Chondrocyte (in vitro differentiated cells): ENCODE measurements around the gene ZDHHC14. TPM values are rescaled to one million over a fixed set of nuclear protein-coding genes. Genes with fewer than 3 reads are reported as not detected.
A peak's percentile ranks its signal among the peaks of the same experiment; 100 is the strongest.

Experiments
- DNase-seq: peaks from one replicate; pipeline ENCODE4 v3.0.0; 2021; ENCODE audit warnings: mixed read lengths, low spot score
- H3K27ac Mint-ChIP-seq: one replicate; pipeline ENCODE4 v1.8.0; 2021; ENCODE audit warnings: mild to moderate bottlenecking, moderate library complexity, mixed read lengths; ENCODE audit not compliant: unreplicated experiment
- H3K27me3 Mint-ChIP-seq: 2 replicates; pipeline ENCODE4 v1.8.0; 2021; ENCODE audit warnings: low read depth, mixed read lengths
- H3K36me3 Mint-ChIP-seq: 2 replicates; pipeline ENCODE4 v1.8.0; 2021; ENCODE audit warnings: low read depth, mixed read lengths
- H3K4me1 Mint-ChIP-seq: 2 replicates; pipeline ENCODE4 v1.8.0; 2021; ENCODE audit warnings: low read depth, mild to moderate bottlenecking, mixed read lengths
- H3K4me3 Mint-ChIP-seq: one replicate; pipeline ENCODE4 v1.8.0; 2021; ENCODE audit warnings: mild to moderate bottlenecking, moderate library complexity, mixed read lengths; ENCODE audit not compliant: unreplicated experiment
- H3K9me3 Mint-ChIP-seq: 2 replicates; pipeline ENCODE4 v1.8.0; 2021; ENCODE audit warnings: low read depth, mixed read lengths
- total RNA-seq: library from RNA; stranded (reverse); gene quantifications from 3 replicates; pipeline ENCODE4 v1.2.1, GENCODE V29; 2021
- TF ChIP-seq, protein P1 (sequence below): fragments of 200-600 bp; sonication (generic); IDR thresholded peaks from 2 replicates; pipeline ENCODE4 v1.5.0; 2021; ENCODE audit warnings: antibody characterized with exemption, mild to moderate bottlenecking, moderate library complexity

Gene ZDHHC14
- total RNA-seq, 1 donor from 2014 or later = 8.4 TPM

DNA sequence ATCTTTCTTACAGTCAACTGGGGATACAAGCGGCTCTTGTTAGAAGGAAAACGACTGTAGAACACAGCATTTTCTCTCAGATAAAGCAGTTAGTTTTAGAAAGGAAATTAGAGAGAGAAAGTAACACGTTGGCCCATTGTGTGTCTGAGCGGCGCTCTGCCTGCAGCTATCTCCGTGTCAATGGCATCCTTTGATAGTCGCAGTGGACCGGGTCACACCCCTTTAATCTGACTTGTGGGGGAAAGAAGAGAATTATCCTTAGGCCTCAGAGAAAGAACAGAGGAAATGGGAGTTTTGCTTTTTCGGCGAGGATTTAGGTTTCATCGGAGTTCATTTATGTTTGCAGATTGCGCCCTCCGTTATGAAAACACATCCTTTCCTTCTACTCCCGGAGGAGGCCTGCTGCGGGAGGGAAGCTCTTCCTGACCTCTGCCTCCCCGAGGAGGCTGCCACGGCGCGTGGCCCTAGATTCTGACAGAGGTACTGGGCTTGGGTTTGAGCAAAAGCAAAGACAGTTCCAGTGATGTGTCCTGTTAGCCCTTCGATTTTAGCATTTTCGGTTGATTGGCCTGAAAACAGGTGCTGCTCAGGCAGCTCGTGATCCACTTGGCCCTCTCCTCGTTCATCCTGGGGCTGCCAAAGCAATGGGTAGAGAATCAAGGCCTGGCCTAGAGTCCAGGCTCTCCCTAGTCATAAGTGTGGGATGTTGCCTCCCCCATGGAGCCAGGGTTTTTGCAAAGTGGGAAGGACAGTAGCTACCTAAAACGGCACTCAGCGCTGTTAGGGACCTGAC lies 74.9 kb downstream of the ZDHHC14 start:
- Mint-ChIP-seq H3K9me3 (no peaks in the 10 kb centered on the region), H3K27me3 (no peaks in the 10 kb centered on the region), H3K4me3 (no peak overlapping the region)

DNA sequence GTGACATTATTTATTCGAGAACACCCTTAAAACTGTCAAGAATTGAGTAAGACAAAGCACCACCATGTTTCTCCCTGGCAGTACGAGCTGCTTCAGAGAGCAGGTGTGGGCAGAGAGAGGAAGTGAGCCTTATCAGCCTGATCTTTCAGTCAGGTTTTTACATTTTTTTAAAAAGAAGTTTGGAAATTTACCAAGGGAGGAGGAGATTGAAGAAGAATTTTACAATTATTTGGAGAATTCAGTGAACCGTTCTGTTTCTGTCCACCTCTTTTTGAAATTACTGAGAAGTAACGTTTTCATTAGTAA lies 75.5 kb downstream of the ZDHHC14 start:
- Mint-ChIP-seq H3K27ac (no peak overlapping the region), H3K27me3 (no peaks in the 10 kb centered on the region), H3K9me3 (no peaks in the 10 kb centered on the region), H3K36me3 (no peaks in the 10 kb centered on the region), H3K4me1 (peaks cover 25% of the 10 kb centered on the region), H3K4me3 (no peak overlapping the region)
- TF ChIP-seq, protein P1, sequence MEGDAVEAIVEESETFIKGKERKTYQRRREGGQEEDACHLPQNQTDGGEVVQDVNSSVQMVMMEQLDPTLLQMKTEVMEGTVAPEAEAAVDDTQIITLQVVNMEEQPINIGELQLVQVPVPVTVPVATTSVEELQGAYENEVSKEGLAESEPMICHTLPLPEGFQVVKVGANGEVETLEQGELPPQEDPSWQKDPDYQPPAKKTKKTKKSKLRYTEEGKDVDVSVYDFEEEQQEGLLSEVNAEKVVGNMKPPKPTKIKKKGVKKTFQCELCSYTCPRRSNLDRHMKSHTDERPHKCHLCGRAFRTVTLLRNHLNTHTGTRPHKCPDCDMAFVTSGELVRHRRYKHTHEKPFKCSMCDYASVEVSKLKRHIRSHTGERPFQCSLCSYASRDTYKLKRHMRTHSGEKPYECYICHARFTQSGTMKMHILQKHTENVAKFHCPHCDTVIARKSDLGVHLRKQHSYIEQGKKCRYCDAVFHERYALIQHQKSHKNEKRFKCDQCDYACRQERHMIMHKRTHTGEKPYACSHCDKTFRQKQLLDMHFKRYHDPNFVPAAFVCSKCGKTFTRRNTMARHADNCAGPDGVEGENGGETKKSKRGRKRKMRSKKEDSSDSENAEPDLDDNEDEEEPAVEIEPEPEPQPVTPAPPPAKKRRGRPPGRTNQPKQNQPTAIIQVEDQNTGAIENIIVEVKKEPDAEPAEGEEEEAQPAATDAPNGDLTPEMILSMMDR = no peak
- no peak for DNase-seq

More for the DNA sequence above, 74.9 kb downstream of the ZDHHC14 start:
- DNase-seq = no peak
- H3K4me1 Mint-ChIP-seq = peaks cover 21% of the 10 kb centered on the region
- peak overlapping the region; percentile 51 for H3K27ac Mint-ChIP-seq
- no peaks in the 10 kb centered on the region for H3K36me3 Mint-ChIP-seq
- TF ChIP-seq, protein P1 = no peak

DNA sequence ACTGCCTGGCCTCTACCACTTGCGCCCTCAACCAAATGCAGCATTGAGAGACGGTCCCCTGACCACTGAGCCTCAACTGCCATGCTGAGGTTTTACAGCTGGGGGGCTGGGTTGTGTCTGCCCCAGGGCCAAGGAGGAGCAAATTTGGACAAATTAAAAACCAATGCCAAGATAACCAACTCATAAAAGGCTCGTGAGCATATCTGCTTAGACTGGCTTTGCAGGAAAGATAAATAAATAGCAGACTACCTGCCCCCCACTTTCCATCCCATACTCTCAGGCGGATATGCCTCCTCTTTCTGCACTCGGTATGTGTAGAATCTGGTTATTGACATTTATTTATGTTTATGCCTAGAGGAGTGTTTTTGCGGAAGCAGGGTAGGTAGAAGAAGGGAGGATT lies 76.8 kb downstream of the ZDHHC14 start:
- TF ChIP-seq, protein P1 = no peak
- H3K4me3 Mint-ChIP-seq = no peak overlapping the region
- H3K9me3 Mint-ChIP-seq = no peaks in the 10 kb centered on the region
- H3K4me1 Mint-ChIP-seq = peaks cover 25% of the 10 kb centered on the region
- no peak for DNase-seq
- no peak overlapping the region for H3K27ac Mint-ChIP-seq
- H3K27me3 Mint-ChIP-seq = no peaks in the 10 kb centered on the region
- no peaks in the 10 kb centered on the region for H3K36me3 Mint-ChIP-seq

DNA sequence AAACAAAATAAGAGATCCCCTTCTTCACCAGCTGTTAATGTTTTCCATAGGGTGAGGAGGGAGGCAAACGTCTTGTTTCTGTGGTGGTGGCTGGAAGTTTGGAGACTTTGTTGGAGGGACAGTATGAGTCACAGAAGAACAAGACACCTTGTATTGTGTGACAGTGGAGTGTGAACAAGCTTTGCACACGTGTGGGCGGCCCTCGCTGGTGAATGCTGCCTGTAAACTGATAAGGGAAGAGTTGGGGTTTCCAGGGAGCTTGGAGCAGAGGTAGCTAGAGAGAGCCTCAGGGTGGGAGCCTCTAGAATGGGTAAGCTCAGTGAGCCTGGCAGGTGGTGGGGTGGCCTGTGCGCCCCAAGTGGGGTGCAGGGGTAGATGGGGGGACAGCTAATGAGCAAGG lies 78.3 kb downstream of the ZDHHC14 start:
- Mint-ChIP-seq H3K36me3 (no peaks in the 10 kb centered on the region), H3K4me3 (no peak overlapping the region), H3K27me3 (no peaks in the 10 kb centered on the region), H3K27ac (no peak overlapping the region), H3K4me1 (peaks cover 25% of the 10 kb centered on the region), H3K9me3 (no peaks in the 10 kb centered on the region)
- no peak for DNase-seq
- TF ChIP-seq, protein P1 = no peak

DNA sequence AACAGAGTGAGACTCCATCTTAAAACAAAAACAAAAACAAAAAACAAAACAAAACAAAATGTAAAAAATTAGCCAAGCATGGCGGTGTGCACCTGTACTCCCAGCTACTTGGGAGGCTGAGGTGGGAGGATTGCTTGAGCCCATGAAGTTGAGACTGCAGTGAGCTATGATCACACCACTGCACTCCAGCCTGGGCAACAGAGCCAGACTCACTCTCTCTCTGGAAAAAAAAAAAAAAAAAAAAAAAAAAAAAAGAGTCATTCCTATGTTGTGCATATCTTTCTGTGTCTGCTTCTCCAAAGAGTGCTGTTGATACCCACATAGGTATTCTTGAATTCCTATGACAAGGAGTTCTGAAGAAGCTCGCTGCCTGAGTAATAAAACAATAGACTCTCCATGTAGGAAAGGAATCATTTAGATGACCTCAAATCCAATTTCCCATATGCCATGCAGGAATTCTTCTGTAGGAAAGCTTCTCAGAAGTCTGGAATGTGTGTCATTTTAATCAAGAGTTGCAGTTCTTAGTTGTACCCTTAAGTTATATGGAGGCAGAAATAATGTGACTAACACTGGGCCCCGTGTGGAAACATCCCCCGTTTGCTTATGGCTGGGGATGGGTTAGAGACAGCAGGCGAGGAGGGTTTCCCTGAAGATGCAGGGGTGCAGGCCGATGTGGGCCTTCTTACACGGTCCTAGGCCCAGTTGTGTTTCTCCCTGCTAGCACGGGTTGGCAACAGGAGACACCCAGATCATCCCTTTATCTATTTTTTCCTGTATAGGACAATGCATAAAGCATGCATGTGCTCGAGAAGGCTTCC lies 79.4 kb downstream of the ZDHHC14 start:
- no peaks in the 10 kb centered on the region for H3K9me3 Mint-ChIP-seq
- DNase-seq = no peak
- TF ChIP-seq, protein P1 = no peak
- no peaks in the 10 kb centered on the region for H3K36me3 Mint-ChIP-seq
- H3K27ac Mint-ChIP-seq = no peak overlapping the region
- H3K4me1 Mint-ChIP-seq = peaks cover 25% of the 10 kb centered on the region
- no peak overlapping the region for H3K4me3 Mint-ChIP-seq
- no peaks in the 10 kb centered on the region for H3K27me3 Mint-ChIP-seq
